ENCODE data around the gene PLAA. TPM values are rescaled to one million over a fixed set of nuclear protein-coding genes. Genes with fewer than 3 reads are reported as not detected.

PLAA gene
- total and polyA plus RNA-seq, 12 donors: 9.1 to 40.4 (median 32.0) TPM

- H3K27ac ChIP-seq: peak overlapping the region in 9 of 10 donors; percentile 75 to 94 (median 86)
- TF ChIP-seq, protein P1, sequence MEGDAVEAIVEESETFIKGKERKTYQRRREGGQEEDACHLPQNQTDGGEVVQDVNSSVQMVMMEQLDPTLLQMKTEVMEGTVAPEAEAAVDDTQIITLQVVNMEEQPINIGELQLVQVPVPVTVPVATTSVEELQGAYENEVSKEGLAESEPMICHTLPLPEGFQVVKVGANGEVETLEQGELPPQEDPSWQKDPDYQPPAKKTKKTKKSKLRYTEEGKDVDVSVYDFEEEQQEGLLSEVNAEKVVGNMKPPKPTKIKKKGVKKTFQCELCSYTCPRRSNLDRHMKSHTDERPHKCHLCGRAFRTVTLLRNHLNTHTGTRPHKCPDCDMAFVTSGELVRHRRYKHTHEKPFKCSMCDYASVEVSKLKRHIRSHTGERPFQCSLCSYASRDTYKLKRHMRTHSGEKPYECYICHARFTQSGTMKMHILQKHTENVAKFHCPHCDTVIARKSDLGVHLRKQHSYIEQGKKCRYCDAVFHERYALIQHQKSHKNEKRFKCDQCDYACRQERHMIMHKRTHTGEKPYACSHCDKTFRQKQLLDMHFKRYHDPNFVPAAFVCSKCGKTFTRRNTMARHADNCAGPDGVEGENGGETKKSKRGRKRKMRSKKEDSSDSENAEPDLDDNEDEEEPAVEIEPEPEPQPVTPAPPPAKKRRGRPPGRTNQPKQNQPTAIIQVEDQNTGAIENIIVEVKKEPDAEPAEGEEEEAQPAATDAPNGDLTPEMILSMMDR (IDR thresholded peaks at IDR 0.05): no peak
- H3K9me3 ChIP-seq: no peaks in the 10 kb centered on the region
- ATAC-seq (no peak), DNase-seq (no peak)
- H3K4me3 ChIP-seq: peak overlapping the region; percentile 38 to 82 (median 62)
- intact Hi-C loops (cut with DNase I): loop anchor here in 4 of 10 donors (1.0 to 10.0 kb wide), 3 partner anchors 10 to 65 kb away; partner anchors contain the start of genes CAAP1 (in 2 of the 4) and PLAA (in 2 of the 4)
- 24 to 25% methylated on average over 6 of the region's 6 CpGs for WGBS, 2 donors
- H3K27me3 ChIP-seq: no peaks in the 10 kb centered on the region
- H3K36me3 ChIP-seq: peaks cover 0 to 2% (median 0%) of the 10 kb centered on the region in 9 donors
- H3K4me1 ChIP-seq: peaks cover 0 to 26% (median 18%) of the 10 kb centered on the region in 9 donors
Observed at GRCh38 chr9:26956860-26957233, 9.8 kb upstream of the PLAA start.

- TF ChIP-seq, protein P1 (IDR thresholded peaks at IDR 0.05): no peak
- no peaks in the 10 kb centered on the region for H3K9me3 ChIP-seq
- H3K27me3 ChIP-seq: no peaks in the 10 kb centered on the region
- H3K4me3 ChIP-seq: peak within 1 kb of the TSS; percentile 38 to 82 (median 62)
- no peaks in the 10 kb centered on the region for H3K36me3 ChIP-seq
- ATAC-seq (peak; percentile 100), DNase-seq (peak; percentile 97 to 99)
- 1% methylated on average over 53 of the region's 53 CpGs for WGBS, 2 donors
- H3K27ac ChIP-seq: peak within 1 kb of the TSS; percentile 4 to 94 (median 82)
- peaks cover 0 to 26% (median 18%) of the 10 kb centered on the region in 9 donors for H3K4me1 ChIP-seq
- intact Hi-C loops (cut with DNase I): loop anchor here in 4 of 10 donors (1.0 to 10.0 kb wide), 3 partner anchors 9 to 64 kb away; partner anchors contain the start of genes CAAP1 (in 2 of the 4) and PLAA (in 2 of the 4)
Observed at GRCh38 chr9:26955921-26956859, 9.1 kb upstream of the PLAA start, which contains the start of gene IFT74. Gene IFT74, plus strand, starts transcription at chr9:26956412. Its CDS starts 5,556 bp downstream, at chr9:26961968.

DNA sequence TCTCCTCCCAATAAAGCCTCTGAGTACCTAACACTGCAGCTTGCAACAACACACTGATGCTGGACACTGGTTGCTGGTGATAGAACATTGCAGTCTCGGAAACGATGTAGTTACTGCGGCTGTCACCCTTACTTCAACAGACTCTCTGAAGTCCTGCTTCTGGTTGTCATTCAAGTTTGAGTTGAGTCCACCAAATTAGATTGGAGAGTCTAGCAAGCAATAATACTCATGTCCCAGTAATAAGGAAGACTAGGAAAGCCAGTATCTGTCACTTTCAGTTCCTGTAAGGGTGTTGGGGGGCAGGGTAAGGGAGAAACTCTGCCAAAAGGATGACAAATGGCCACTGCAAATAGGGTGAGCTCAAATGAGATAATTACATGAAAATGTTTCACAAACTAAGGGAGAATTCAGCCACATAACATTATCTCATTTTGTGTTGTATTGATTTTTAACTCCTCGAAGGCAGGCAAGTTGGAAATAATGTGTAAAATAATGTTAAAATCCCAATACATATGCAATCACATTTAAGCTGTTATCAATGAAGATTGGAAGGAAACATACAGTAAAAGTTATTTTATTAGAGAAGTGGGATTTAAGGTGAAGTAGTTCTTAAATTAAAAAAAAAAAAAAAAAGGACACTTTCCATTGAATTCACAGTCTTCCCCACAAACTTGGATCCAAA is 8.3 kb upstream of the PLAA start:
- intact Hi-C loops (cut with DNase I): loop anchor here in 2 of 10 donors (5.0 to 10.0 kb wide), 2 partner anchors 61 to 63 kb away; partner anchors contain the start of gene CAAP1 (in 2 of the 2)

More for the DNA sequence above, 8.3 kb upstream of the PLAA start:
- DNase-seq (no peak), ATAC-seq (peak in 3 of 8 donors; percentile 5 to 54 (median 22))
- Histone ChIP-seq H3K27me3 (no peaks in the 10 kb centered on the region), H3K27ac (peak overlapping the region in 9 of 10 donors; percentile 75 to 94 (median 86)), H3K4me3 (peak overlapping the region; percentile 38 to 82 (median 62)), H3K4me1 (peaks cover 0 to 26% (median 18%) of the 10 kb centered on the region in 9 donors), H3K9me3 (no peaks in the 10 kb centered on the region), H3K36me3 (no peaks in the 10 kb centered on the region)
- 28 to 45% methylated on average over 4 of the region's 4 CpGs for WGBS, 2 donors
- TF ChIP-seq, protein P1 (IDR thresholded peaks at IDR 0.05): no peak

Measured in heart right ventricle (tissue), 16 donors.